NCI-H2029 treated with DMSO at 0.1 percent for 48 hours (cell line): Measurements from ENCODE around the gene CAMKK1.

Experiments used
- DNase-seq: peaks from one replicate; lab custom pipeline; 2025; lab: John Stamatoyannopoulos, UW

CAMKK1 gene

DNA sequence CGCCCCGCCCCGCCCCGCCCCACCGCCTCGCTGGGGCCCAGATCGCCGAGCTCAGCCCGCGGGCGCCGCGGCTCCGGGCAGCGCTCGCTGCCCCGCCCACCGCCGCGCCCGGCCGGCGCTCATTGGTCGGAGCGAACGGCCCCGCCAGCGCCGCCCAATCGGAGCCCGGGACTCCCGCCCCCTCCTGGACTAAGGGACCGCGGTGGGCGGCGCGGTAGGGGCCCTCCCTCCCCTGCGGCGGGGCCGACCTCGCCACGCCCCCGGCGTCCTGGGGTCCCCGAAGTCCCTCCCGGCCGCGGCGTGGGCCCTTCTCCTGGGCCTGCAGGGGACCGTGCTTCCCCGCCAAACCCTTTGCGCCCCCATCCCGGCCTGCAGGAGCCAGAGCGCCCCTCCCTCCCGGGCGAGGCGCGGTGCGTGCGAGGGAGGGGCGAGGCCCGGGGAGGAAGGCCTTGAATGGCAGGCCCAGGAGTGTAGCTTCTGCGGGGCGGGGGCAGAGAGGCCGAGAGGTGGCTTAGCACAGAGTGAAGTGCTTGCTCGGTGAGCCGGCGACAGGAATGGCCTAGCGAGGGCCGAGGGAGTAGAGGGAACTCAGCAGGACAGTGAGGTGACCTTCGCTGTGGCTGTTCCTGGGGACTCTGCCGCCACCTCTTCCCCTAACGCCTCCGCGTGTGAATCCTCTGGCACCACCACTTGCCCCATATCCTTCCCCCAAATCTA, at the start of gene CAMKK1:
Gene CAMKK1, minus strand, starts transcription at position 51 of the 717 bp plus-strand sequence. CDS start 7,366 bp downstream, outside the sequence.
- DNase-seq, result no peak

DNA sequence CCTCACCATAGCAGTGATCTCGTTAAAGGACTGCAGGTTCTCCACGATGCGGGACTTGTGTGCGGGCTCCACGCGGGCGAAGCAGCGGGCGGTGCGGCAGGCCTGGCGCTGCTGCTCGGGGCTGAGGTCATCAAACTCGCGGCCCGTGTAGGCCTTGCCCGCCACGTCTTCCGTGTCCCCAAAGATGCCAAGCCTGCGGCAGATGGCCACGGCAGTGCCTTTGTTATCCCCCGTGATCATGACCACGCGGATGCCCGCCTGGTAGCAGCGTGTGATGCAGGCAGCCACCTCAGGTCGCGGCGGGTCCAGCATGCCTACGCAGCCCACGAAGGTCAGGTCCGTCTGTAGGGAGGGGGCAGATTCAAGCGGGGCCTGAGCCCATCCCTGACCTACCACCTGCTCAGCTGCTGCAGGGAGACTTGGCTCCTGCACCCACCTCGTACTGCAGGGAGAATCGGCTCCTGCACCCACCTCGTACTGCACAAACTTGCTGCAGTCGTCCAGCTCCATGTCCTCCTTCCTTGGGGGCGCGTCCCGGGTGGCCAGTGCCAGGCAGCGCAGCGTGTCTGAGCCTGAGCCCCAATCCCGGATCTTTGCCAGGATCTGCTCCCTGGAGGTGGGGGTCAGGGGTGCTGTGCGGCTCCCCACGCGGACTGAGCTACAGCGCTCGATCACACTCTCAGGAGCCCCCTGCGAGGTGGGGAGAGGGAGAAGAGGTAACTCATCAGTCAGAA, 48.3 kb upstream of the CAMKK1 start:
- DNase-seq, result no peak

DNA sequence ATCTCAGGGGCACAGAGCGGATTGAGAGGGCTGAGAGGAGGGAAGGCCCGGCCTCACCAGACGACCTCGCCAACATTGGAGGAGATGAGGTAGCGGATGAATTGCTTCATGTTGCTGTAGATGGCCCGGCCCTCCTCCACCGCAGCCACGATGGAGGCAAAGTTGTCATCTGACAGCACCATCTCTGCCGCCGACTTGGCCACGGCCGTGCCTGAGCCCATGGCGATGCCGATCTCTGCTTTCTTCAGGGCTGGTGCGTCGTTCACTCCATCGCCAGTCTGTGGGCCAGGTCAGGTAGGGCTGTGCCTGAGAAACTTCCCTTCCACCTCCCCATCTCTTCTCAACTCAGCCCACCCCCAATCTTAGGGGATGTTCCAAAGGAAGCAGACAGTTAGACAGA, 44.5 kb upstream of the CAMKK1 start:
- DNase-seq, result no peak

DNA sequence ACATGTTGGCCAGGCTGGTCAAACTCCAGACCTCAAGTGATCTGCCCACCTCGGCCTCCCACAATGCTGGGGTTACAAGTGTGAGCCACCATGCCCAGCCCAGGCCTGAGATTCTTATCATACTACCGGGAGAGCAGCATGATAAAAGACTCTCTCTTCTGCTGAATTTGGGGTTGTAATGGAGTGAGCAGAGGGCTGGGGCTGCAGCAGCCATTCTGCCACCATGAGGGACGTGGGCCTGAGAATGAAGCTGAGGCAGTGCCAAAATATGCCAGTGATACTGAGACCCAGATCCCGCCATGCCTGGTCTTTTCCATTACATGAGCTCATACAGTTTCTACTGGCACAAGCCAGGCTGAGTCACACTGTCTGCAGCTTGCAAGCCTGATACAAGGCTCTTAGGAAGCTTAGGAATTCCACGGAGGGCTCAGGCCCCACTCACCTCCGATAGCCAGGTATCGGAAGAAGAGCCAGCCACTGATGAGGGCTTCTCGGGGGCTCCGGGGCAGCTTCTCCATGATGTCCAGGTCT, 43.0 kb upstream of the CAMKK1 start:
- no peak for DNase-seq

DNA sequence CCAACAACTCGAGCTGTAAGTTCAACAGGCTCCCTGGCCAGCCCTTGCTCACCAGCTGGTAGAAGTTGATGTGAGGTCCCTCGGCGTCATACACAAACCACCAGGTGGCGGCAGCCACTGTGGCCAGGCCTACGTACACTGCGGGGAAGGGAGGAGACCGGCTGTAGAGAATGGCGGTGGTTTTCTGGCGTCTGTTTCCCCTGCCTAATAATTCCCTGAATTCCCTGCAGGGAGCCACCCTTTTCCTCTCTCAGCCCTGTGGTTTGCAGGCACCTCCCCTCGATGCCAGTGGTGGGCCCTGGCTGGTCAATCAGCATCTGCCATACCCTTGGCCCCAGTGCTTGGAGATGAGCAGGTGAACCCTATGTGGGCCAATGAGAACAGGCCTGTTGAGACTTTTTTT, 42.3 kb upstream of the CAMKK1 start:
- DNase-seq, result no peak

DNA sequence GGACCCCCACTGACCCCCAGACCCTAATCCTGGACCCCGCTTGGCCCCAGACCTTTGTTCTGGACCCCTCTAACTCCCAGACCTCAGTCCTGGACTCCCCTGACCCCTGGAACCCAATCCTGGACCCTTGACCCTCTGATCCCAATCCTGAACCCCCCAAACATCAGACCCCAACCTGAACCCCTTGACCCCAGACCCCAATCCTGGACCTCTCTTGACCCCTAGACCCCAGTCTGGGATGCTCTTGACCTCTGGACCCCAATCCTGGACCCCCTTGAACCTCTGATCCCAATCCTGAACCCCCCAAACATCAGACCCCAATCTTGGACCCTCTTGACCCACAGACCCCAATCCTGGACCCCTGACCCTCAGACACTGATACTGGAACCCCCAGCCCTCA, 36.9 kb upstream of the CAMKK1 start:
- no peak for DNase-seq

DNA sequence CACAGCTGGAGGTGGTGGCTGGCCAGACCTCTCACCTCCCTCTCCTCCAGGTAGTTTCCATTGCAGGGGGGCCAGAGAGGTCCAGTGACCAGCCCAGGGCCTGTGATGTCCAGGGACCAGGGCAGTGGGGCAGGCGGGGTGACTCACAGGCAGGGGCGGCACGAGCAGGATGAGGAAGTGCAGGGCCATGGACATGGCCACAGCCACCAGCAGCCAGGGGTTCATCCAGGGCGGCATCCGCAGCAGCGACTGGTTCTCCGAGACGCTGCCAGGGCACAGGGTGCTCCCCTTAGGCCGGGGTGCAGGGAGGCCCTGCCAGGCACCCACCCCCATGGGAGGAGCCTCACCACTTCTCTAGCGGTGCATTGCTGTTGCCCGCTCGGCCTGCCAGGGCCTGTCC, 36.3 kb upstream of the CAMKK1 start:
- no peak for DNase-seq

DNA sequence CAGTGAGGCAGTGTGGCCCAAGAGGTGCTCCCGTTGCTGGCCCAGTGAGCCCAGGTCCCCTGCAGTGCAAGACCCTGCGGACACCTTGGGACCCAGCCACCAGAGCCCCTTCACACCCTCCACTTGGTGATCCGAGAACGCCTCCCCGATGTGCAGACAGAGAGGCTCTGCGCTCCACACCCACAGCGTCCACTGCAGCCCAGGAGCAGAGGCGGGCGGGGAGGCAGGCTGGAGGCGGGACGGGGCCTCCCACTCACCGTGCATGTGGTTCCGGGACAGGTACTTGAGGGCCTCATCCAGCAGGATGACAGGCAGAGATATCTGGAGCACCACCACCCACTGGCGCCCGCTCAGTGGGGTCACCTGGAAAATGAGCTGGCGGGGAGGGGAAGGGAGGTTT, 35.6 kb upstream of the CAMKK1 start:
- no peak for DNase-seq

DNA sequence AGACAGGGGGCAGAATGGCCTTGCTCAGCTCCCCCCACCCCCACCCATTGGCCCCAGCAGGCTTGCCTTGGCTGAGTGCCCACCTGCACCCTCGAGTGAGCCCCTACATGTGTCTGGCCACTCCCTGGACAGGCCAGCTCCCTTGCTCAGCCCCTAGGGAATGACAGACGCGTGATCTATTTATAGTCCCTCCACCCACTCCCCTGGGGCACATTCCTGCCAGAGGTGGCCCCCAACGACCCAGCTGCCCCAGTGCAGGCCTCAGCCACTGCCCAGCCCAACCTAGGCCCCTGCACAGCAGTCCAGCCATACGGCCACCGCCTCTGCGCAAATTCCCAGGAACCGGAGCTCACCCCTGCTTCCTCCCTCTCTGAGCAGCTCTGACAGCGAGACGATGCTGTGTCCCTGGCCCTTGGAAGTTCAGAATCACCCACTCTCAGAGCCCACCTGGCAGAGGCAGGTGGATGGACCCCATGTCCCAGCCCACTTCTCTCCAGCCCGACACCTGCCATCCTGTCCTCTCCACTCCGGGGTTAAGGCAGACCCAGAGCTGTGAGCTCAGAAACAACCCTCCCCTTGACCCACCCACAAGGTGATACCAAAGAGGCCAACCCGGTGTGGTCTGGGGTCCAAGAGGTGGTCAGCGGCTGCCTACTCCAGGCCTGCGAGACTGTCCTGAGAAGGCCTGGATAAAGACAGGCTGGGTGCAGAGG, 34.9 kb upstream of the CAMKK1 start:
- DNase-seq, result no peak

DNA sequence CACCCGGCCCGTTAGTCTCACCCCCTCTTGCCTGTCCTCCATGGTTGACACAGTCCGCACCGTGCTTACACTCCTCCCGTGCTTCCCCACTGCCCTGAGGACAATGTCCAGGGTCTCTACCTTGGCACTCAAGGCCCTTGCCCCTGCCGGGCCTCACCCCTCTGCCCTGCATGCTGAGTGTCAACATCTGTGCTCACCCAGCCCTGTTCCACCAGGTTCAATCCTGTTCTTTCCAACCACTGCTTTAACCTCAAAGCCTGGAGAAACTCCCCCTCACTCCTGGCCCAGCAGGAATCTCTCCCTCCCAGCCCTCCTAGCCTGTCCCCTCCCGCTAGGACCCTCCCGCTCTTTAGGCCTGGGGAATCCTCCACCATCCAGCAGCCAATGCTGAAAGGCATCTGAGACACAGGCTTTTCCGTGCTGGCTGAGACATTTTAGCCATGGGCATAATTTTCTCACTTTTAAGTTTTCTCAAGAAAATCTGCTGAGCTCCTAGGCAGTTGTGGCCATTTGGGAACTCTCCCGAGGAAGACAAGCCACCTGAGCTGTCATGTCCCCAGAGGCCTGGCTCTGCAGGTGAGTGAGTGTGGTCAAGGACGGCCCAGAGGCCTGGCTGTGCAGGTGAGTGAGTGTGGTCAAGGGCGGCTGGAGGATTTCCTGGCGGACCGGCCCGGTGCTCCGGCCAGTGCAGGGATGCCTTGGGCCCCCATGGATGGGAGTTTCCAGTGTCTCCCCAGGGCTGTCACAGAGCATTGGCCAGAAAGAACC, 34.2 kb upstream of the CAMKK1 start:
- DNase-seq, result no peak

DNA sequence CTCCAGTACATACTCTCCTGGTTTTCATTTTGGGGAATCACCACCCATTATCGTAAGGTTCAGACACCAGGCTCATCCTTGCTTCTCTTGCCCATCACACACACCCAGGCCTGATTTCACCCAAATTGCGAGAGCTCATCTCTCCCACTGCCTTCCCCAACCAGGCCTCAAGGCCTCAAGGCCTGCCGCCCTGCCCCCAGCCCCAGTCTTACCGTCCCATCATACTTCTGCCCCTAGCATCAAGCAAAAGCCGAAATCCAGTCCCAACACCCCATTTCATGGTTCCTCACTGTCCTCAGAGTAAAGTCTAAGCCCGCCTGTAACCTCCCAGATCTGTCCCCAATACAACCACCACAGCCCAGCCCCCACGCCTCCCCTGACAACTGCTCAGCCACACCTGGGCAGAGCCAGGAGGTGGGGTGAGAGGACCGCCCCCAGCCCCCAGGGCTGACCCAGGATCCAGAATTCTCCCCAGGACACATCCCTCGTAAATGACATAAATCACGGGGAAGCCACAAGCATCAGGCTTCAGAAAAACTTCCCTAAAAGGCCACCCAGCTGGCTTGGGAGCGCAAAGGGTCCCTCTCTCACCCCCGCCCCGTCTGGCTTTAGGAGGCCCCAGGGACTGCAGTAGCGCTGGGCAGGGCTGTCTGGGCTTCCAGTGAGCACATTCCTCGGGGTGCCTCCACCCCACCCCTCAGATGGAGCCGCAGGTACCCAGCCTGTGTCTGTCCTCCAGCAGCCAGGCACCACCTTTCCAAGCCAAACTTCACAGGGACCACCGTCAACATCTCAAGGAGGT, 33.0 kb upstream of the CAMKK1 start:
- no peak for DNase-seq

DNA sequence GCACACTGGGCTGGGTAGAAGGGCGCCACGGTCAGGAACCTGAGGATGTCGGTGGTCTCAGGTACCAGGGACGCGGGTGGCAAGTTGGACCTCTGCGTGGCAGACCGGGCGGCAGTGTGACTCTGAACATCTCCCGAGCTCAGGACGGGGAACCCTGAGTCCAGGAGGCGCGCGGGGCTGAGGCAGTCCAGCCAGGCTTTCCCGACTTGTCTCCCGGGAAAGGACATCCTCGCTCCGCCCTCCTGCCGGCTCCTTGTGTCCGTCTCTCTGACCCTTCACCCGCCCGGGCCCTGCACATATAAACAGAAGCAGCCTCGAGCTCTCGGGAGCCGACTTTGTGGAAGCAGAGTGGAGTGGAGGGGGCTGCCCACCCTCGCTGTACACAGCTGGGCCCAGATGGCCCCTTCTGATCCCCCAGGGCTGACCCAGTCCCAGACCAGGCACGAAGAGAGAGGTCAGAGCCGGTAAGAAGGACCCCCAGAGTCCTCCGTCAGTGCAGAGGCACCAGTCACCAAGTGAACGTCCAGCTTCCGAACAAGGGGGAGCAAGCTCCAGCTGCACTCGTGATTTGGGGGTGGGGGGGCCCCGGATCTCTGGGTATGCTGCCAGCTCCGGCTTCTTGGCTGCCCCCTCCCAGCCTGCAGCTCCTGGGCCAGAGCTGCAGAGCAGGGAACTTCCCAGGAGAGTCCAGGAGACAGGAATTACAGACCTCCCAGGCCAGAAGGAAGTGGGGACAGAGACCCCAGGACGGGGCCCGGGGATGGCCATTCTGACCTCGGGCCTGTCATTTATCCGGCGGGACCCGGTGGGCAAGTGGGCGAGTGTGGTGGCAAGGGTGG, 31.9 kb upstream of the CAMKK1 start:
- DNase-seq, result no peak

DNA sequence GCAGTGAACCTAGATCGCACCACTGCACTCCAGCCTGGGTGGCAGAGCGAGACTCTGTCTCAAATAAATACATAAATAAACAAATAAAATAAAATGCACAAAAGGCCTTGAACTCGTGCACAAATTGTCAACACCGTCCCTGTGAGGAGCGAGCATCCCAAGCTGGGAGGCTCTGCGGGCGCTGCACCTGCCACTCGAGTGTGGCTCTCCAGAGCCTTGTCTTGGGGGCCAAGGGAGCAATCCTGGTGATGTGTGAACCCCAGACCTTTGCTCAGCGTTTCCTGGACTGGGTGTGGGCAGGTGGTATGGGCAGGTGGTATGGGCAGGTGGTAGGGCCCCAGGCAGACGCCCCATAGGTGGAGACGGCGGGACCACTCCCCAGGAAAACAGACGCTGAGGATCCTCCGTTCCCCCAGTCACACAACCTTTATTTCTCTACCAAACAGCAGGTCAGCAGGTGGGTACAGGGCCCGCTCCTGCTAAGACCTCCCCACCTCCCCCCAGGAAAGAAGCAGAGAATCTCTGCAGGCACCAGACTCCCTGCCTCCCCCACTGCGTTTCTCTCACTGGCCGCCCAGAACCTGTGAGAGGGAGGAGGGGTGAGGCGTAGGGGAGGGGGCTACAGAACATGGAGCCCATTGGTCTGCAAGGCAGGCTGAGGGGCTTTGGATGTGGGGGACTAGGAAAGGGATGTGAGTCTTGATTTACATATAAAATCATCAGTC, 30.8 kb upstream of the CAMKK1 start:
- no peak for DNase-seq

DNA sequence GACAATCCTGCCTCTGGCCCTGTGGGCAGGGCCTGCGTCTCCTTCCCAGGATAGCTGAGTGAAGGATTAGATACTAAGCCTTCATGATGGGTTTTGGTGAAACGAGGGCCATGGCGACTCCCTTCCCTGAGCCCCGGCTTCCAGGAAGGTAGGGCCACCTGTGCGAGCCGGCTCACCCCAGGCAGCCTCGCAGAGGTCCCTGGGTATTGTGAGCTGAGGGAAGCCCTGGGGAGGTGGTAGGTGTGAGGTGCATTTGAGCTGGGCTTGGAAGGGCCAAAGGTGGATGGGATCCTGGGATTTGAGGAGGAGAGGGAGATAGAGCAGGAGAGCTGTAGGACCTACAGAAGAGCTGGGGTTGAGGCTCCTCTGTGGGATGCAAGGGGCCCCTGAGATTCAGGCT, 29.9 kb upstream of the CAMKK1 start:
- no peak for DNase-seq

DNA sequence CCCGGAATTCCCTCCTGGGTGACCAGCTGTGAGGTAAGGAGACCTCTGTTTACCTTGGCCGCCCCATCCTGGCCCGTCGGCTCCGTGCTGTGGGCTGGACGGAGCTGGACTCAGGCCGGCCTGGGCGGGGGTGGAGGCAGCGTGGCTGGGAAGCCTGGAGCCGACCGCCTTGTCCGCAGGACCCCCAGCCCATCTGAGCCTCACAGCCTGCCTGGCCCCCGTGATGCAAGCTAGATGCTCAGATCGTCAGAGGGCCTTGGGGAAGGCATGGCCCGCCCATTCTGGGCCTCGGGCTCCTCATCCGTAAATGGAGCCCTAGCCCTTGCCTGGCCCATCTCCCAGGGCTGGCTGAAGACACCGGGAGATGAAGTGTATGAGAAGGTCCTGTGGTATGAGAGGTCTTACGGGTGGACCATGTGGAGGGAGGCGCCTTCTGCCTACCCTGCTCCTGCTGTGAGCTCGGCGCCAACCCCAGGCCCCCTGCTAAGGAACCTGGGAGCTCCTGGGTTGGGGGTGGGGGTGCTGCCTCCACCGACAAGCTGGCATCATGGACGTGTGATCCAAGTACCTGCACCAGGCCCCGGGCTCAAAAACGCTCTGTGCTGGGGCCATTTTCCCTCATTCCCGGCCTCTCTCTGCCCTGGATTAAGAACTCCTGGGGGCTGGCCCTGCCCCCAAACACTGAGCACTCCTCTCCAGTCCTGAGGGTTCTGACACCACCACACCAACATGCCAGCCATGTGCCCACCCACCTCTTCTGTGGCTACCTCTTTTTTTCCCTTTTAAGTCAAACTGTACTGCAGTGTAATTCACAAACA, 28.9 kb upstream of the CAMKK1 start:
- DNase-seq, result no peak

DNA sequence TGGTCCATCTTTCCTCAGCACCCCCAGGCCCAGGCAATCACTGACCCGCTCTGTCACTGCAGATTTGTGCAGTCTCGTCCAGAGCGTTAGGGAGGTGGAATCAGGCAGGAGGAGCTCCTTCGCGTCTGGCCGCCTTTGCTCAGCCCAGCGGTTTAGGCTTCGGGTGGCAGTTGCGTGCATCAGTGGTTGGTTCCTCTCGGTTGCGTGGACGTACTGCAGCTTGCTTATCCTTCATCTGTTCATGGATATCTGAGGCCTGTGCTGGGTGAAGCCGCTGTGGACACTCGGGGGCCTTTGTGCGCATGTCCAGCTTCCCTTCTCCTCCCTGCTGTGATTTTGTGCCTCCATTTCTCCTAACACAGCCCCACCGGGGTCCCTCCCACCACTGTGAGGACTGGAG, 28.2 kb upstream of the CAMKK1 start:
- DNase-seq, result no peak

DNA sequence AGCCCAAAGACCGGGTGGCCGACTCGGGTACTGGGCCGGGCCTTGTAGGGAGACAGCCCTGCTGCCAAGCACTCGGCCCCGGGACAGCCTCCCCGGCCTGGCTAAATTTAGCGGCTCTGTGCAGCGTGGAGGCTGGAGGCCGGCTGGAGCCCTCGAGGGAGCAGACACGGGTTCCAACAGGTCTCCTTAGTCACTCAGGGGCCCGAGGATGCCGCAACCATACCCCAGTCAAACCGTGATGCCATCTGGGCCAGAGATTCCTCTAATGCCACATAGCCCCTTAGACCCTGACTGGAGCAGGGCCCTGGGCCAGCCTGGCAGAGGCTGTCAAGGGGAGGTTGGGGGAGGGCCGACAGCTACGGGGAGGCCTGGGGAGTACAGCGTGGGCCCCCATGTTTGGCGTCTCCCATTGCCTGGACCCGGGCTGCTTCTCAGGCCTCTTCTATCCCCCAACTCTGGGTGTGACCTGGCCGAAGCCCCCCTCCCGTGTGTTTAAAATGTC, 26.3 kb upstream of the CAMKK1 start:
- DNase-seq, result no peak

DNA sequence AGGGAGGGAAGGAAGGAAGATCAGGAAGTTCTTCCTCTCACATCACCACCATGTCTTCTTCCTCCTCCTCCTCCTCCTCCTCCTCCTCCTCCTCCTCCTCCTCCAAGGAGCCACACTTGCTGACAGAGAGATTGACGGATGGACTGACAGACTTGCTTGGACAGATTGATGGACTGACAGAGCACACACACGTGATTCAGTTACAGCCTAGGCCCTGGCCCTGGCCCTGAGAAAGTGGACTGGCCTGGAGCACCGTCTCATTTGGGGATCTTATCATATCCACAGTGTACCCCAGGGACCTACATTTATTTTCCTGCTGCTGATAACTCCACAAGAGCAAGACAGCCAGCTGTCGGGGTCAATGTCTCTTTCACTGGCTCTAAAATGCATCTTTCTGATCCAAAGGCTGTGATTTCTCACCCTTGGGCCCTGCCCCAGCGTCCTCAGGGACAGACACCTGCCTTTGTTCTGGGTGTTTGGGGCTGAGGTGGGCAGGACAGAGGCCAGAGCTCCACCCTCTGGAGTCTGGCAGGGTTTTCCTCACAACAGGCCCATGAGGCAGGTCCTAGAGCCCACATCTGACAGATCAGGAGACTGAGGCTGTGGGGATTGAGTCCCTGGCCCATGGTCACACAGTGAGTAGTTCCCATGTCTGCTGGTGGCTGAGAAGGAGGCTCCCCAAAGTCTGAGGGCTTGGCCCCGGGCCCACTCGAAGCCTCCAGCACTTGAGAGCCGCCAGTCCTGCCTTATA, 25.7 kb upstream of the CAMKK1 start:
- DNase-seq, result no peak
